Natural killer cell treated with Interleukin-12 subunit alpha and Interleukin-12 subunit beta and Interleukin-15 and Interleukin-18, amount 100 ng/mL, for 72 hours (primary cell): ENCODE data around the gene STMP1. TPM values are rescaled to one million over a fixed set of nuclear protein-coding genes. Genes with fewer than 3 reads are reported as not detected.

ENCODE experiments used
- ATAC-seq, 2 donors: fragments of 150-1000 bp; cut with Tn5 transposase in 1 of 2; sonication (Bioruptor Pico), chemical (Tn5 transposase) in 1 of 2; 2 replicates each; pipeline ENCODE4 v1.10.0; 2021
- DNase-seq: peaks from one replicate; pipeline ENCODE4 v3.0.0; 2022; ENCODE audit warnings: low spot score
- H3K27ac Mint-ChIP-seq, 2 donors: 1 replicate in 1 of 2; 2 replicates in 1 of 2; pipeline ENCODE4 v1.8.0; 2022; ENCODE audit warnings: mixed read lengths in 2 of 2, mild to moderate bottlenecking in 1 of 2, moderate library complexity in 1 of 2
- H3K27me3 Mint-ChIP-seq, 2 donors: 1 replicate in 1 of 2; 2 replicates in 1 of 2; pipeline ENCODE4 v1.8.0; 2022; ENCODE audit warnings: mixed read lengths in 2 of 2
- H3K36me3 Mint-ChIP-seq: one replicate; pipeline ENCODE4 v1.8.0; 2022; ENCODE audit warnings: mixed read lengths
- H3K4me1 Mint-ChIP-seq, 2 donors: 1 replicate in 1 of 2; 2 replicates in 1 of 2; pipeline ENCODE4 v1.8.0; 2022; ENCODE audit warnings: low read depth in 2 of 2, mixed read lengths in 2 of 2, mild to moderate bottlenecking in 1 of 2
- H3K4me3 Mint-ChIP-seq: one replicate; pipeline ENCODE4 v1.8.0; 2022; ENCODE audit warnings: mixed read lengths
- H3K9me3 Mint-ChIP-seq: 2 replicates; pipeline ENCODE4 v1.8.0; 2022; ENCODE audit warnings: mixed read lengths
- total RNA-seq, 2 donors: library from RNA; stranded (reverse); gene quantifications; one replicate each; pipeline ENCODE4 v1.2.3, GENCODE V29; 2022

Gene STMP1
- total RNA-seq, 2 donors from 2014 or later, result 17.3 to 20.0 TPM

DNA sequence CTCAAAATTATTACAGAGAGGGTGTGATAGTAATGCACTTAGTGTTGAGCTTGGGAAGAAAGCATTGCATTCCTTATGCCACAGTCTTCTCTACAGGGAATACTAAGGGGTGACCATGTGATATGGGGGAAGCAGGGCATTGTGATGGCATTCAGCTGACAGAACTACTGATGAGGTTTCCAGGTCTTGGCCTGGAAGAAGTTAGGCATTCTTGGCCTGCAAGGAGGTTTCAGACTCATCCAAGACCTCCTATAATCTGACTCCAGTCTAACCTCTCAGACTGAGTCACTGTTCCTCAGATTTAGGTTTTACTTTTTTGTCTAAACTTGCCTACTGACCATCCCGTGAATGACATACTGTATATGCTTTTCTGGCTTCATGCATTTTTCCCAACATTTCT, 7.9 kb downstream of the STMP1 start:
- Mint-ChIP-seq H3K9me3 (peaks cover 3% of the 10 kb centered on the region), H3K36me3 (no peaks in the 10 kb centered on the region), H3K4me1 (peaks cover 20 to 25% of the 10 kb centered on the region in 2 donors), H3K4me3 (no peak overlapping the region), H3K27me3 (no peaks in the 10 kb centered on the region), H3K27ac (no peak overlapping the region)
- ATAC-seq (no peak), DNase-seq (no peak)

DNA sequence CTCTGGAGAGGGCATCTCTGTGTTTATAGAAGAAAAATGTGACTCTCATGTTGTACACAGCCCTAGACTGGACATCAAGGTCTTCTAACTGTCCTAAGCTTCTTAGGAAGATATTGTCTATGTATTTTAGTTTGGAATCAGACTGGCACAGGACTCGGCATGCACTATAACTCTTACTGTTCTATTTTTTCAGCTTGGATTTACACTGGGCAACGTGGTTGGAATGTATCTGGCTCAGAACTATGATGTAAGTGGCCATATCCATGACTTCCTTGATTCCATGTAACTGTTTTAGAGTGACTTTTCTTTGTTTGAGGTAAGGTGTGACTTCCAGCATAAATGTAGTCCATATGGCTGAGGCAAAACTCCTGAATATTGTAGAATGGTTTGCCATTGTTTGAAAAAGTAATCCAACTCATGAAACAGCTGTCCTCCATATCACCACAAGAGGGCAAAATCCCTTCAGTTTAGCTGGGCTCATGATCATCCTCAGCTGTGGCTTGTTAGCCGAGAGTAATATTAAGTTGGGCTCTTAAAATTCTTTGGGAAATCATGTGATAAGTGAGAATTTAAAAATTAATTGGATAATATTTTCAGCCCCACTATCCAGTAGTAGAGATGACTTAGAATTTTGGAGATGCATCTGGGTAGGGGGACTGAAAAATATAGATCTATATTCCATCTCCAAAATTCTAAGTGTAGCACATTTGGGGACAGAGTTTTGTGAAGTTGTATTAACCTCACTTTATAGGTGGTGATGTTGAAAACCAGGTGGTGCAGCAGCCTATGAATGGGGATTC, 10.4 kb downstream of the STMP1 start:
- peaks cover 11 to 16% of the 10 kb centered on the region in 2 donors for H3K4me1 Mint-ChIP-seq
- no peak overlapping the region for H3K4me3 Mint-ChIP-seq
- peaks cover 3% of the 10 kb centered on the region for H3K9me3 Mint-ChIP-seq

DNA sequence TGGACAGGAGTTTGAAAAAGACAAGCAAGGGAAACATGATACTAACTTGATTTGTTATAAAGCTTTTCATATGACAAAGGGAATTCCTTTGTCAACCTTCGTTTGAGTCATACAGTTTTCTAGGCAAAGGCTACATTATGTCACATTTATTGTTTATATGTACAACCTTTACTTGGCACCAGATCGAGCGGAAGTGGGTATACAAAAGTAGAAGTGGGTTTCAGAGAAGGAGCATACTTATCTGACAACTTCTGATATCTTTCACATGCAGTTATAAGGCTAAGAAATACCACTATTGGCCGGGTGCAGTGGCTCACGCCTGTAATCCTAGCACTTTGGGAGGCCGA, 11.0 kb downstream of the STMP1 start:
- Mint-ChIP-seq H3K4me3 (no peak overlapping the region), H3K4me1 (peaks cover 11 to 16% of the 10 kb centered on the region in 2 donors), H3K27me3 (no peaks in the 10 kb centered on the region), H3K9me3 (peaks cover 3% of the 10 kb centered on the region), H3K27ac (peak overlapping the region; percentile 10 to 36), H3K36me3 (peaks cover 6% of the 10 kb centered on the region)
- DNase-seq (no peak), ATAC-seq (no peak)

More for the DNA sequence above, 10.4 kb downstream of the STMP1 start:
- DNase-seq, result no peak
- H3K27me3 Mint-ChIP-seq, result no peaks in the 10 kb centered on the region
- no peak for ATAC-seq
- peaks cover under 1% of the 10 kb centered on the region for H3K36me3 Mint-ChIP-seq
- H3K27ac Mint-ChIP-seq, result peak overlapping the region; percentile 10 to 36

DNA sequence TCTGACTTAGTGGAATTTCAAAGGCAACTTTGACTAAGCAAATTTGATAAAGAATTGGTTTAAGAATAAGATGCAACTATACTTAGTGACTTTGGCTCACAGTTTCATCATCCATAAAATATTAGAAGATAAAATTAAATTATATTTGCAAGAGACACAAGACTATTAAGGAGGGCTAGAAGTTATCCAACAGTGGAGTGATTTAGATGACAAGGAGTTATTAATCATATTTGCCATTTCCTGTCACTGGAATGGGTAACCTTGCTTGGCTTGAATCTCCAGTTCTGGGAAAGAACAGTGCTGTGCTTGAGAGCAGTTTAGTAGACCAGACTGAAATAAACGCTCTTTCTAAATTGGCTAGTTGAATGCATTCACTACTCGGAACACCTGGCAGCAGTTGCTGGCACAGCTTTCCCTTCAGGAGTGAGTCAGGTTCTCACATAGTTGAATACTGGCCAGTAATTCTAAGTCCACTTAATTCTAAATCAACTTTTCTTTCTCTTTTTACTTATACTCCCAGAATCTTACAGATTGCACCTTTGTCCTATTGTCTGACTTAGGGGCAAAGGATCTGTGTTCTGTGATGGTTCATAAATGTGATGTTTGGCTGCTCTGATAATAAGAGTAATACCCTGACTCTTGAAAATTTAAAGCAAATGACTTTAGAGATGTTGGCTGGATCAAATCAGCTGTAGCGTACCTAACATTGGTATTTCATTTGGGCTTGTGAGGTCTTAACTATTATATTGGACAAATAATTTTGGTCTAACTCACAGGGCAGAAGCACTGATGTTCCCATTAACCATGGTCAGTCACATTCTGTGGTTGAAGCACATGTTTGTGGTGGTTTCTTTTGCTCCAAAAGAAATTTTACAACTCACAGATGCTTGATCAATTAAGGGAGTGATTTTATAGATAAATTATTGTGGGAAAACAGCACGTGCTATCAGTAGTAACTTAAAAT, 16.6 kb downstream of the STMP1 start:
- H3K4me3 Mint-ChIP-seq, result no peak overlapping the region
- no peak for ATAC-seq
- H3K4me1 Mint-ChIP-seq, result peaks cover 0 to 6% of the 10 kb centered on the region in 2 donors
- H3K27ac Mint-ChIP-seq, result no peak overlapping the region
- no peaks in the 10 kb centered on the region for H3K9me3 Mint-ChIP-seq
- peaks cover 8% of the 10 kb centered on the region for H3K36me3 Mint-ChIP-seq
- no peak for DNase-seq
- no peaks in the 10 kb centered on the region for H3K27me3 Mint-ChIP-seq

DNA sequence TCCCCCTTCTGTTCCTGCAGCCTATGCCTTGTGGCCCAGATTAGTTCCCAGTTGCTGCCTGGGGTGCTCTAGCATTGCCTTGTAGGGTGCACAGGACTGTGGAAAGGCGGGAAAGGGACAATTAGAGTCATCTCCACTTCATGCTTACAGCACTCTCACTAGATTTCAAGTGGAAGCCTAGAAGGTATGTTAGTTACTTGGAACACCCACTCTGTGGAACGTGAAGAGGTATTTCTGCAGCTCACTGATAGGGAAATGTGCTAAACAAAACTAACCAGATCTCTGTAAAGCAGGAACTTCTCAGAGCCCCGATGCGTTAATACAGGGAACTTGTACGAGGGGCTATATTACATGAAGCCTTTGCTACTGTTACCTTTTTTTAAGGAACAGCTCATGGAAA, 19.4 kb downstream of the STMP1 start:
- H3K27ac Mint-ChIP-seq, result no peak overlapping the region
- H3K9me3 Mint-ChIP-seq, result no peaks in the 10 kb centered on the region
- peaks cover 0 to 9% of the 10 kb centered on the region in 2 donors for H3K4me1 Mint-ChIP-seq
- no peak overlapping the region for H3K4me3 Mint-ChIP-seq
- ATAC-seq (no peak), DNase-seq (no peak)
- H3K27me3 Mint-ChIP-seq, result no peaks in the 10 kb centered on the region
- peaks cover 8% of the 10 kb centered on the region for H3K36me3 Mint-ChIP-seq

DNA sequence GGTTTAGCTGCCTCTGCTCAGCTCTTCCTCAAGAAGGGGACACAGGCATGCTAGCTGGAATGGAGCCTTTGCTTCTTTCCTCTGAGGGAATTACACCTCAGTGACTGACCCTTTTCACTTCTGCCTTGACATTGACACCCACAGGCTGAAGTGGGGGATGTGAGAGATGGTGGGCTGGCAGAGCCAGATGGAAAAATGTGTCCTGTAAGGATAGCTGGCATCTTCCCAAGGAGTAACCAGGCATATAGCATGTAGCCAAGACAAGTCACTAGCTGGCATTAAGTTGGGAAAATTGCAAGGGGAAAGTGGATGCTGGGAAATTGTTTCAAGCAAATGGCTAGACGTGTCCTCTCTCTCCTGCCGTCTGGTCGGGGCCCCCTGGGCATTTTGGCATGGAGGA, 19.9 kb downstream of the STMP1 start:
- no peak for ATAC-seq
- Mint-ChIP-seq H3K4me3 (no peak overlapping the region), H3K36me3 (peaks cover 8% of the 10 kb centered on the region), H3K4me1 (peaks cover 0 to 9% of the 10 kb centered on the region in 2 donors), H3K27me3 (no peaks in the 10 kb centered on the region), H3K27ac (no peak overlapping the region), H3K9me3 (no peaks in the 10 kb centered on the region)
- DNase-seq, result no peak

DNA sequence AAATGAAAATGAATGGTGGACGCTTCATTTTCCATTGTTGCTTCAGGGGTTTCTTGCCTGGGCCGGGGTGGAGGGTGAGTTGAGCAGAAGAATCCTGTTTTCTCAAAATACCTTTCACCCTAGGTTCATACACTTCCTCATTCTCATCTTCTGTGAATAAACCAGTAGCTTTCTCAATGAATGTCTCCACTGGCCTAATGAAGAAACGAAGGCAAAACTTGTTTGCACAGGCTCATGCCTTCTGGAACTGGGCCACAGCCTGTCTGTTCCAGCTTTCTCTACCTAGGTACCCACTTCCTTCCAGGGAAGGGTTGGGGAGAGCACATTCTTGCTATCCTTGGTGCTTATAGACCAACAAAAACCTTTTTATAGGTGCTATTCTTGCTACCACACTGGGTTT, 21.3 kb downstream of the STMP1 start:
- Mint-ChIP-seq H3K4me1 (peaks cover 0 to 9% of the 10 kb centered on the region in 2 donors), H3K36me3 (no peaks in the 10 kb centered on the region), H3K27me3 (no peaks in the 10 kb centered on the region), H3K9me3 (no peaks in the 10 kb centered on the region), H3K27ac (no peak overlapping the region), H3K4me3 (no peak overlapping the region)
- ATAC-seq, result no peak
- no peak for DNase-seq

DNA sequence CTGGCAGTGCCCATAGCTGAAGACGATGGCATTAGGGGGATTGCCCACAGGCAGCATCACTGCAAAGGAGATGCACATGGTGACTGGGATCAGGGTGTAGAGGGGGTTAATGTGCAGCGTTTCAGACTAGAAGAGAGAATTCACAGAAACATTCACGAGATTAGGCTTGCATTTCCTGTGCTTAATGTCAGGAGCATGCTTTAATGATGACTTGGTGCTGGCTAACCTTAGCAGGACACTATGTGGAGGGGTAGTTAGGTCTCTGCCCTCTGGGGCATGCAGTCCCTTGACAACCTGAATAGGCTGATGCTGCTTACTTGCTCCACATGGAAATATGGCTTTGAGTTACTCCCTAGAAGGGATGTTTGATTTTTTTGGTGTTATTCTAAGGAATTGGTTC, 21.8 kb downstream of the STMP1 start:
- H3K27me3 Mint-ChIP-seq, result no peaks in the 10 kb centered on the region
- H3K27ac Mint-ChIP-seq, result no peak overlapping the region
- DNase-seq, result no peak

DNA sequence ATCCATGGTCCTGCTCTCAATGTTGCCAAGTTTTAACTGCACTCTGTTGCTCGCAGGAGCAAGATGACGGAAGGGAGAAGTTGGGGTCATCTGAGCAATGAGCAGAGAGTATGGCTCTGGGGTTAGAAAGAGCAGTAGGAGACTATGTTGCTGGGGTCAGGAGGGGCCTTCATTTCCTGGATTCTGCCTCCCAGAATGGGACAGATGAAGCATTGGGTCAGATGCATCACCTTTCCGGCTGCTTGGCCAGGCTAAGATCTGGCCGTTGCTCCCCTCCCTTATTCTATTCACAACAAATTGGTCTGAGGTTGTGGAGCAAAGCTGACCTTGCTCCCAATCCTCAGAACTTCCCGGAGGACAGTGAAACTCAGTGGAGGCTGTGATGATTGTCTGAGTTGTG, 22.4 kb downstream of the STMP1 start:
- DNase-seq (no peak), ATAC-seq (no peak)
- Mint-ChIP-seq H3K36me3 (no peaks in the 10 kb centered on the region), H3K9me3 (no peaks in the 10 kb centered on the region), H3K27me3 (no peaks in the 10 kb centered on the region), H3K4me1 (peaks cover 0 to 9% of the 10 kb centered on the region in 2 donors), H3K27ac (no peak overlapping the region), H3K4me3 (no peak overlapping the region)

More for the DNA sequence above, 21.8 kb downstream of the STMP1 start:
- Mint-ChIP-seq H3K36me3 (no peaks in the 10 kb centered on the region), H3K4me1 (peaks cover 0 to 9% of the 10 kb centered on the region in 2 donors), H3K4me3 (no peak overlapping the region), H3K9me3 (no peaks in the 10 kb centered on the region)
- ATAC-seq, result peak in 1 of 2 donors; percentile 36

DNA sequence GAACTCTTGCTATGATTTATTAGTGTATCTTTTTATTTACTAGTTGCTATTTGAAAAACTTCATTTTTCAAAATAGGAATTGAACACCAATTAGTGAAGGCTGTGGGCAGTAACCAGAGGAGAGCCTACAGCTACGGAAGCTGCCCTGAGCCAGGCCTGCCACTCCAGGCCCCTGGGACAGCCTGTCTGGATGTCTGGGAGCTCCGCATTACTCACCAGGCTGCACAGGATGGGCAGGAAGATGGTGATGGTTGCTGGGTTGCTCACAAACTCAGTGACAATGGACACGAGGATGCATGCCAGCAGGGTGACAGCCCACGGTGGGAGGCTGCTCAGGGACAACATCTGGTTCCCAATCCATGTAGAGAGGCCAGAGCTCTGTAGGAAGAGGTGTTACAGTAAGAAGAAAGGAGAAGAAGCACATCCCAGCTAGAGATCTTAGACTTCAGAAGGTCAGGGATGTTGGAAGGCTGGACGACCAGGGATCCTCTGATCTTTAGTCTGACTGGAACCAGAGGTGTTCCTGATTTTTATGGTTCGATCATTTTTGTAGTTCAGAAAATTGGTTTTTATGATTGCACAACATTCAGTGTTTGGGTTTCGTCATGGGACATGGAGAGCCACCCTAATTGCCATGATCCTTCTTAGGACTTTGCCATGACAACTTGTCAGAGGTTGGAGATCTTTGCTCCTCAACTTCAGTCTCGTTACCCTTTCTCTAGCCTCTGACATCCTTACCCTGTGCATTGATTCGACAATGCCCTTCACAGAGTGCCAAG, 23.2 kb downstream of the STMP1 start:
- ATAC-seq (no peak), DNase-seq (no peak)
- Mint-ChIP-seq H3K4me3 (no peak overlapping the region), H3K4me1 (peaks cover 0 to 3% of the 10 kb centered on the region in 2 donors), H3K27me3 (no peaks in the 10 kb centered on the region), H3K27ac (no peak overlapping the region), H3K9me3 (no peaks in the 10 kb centered on the region), H3K36me3 (no peaks in the 10 kb centered on the region)

DNA sequence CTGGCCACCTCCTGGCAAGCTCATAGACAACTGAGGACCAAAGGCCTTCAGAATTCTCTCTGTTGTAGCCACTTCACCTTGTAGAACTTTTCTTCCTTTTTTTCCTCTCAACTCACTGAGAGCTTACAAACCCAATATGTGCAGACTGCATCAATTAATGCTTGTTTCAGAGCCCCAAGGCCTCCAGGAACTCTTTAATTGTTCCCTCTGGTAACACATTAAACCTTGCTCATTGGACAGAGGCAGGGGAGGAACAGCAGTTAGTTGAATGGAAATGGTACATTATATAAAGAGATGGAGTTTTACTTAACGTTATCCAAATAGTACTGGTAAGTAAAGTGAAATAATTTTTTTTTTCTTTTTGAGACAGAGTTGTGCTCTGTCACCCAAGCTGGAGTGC, 25.2 kb downstream of the STMP1 start:
- no peaks in the 10 kb centered on the region for H3K27me3 Mint-ChIP-seq
- peaks cover 0 to 3% of the 10 kb centered on the region in 2 donors for H3K4me1 Mint-ChIP-seq
- DNase-seq (no peak), ATAC-seq (no peak)
- no peak overlapping the region for H3K4me3 Mint-ChIP-seq
- H3K9me3 Mint-ChIP-seq, result no peaks in the 10 kb centered on the region
- no peaks in the 10 kb centered on the region for H3K36me3 Mint-ChIP-seq
- H3K27ac Mint-ChIP-seq, result no peak overlapping the region

DNA sequence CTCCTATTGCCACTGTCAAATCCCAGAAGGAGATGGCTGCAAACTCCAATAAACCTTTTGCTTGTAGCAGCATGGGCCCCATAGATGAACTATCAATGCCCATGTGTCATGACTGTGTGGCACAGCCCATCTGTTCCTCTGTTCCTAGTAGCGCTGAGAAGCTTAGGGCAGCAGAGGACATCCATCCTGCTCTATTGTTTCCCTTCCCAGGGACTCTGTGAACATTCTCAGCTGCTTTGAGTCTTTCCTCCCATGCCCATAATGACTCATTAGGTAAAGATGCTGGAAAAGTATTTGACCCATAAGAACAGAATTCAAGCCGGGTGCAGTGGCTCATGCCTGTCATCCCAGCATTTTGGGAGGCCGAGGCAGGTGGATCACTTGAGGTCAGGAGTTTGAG, 28.3 kb downstream of the STMP1 start:
- H3K4me3 Mint-ChIP-seq, result no peak overlapping the region
- ATAC-seq, result no peak
- H3K9me3 Mint-ChIP-seq, result no peaks in the 10 kb centered on the region
- no peaks in the 10 kb centered on the region for H3K4me1 Mint-ChIP-seq
- no peaks in the 10 kb centered on the region for H3K36me3 Mint-ChIP-seq
- no peak overlapping the region for H3K27ac Mint-ChIP-seq
- H3K27me3 Mint-ChIP-seq, result no peaks in the 10 kb centered on the region
- no peak for DNase-seq

DNA sequence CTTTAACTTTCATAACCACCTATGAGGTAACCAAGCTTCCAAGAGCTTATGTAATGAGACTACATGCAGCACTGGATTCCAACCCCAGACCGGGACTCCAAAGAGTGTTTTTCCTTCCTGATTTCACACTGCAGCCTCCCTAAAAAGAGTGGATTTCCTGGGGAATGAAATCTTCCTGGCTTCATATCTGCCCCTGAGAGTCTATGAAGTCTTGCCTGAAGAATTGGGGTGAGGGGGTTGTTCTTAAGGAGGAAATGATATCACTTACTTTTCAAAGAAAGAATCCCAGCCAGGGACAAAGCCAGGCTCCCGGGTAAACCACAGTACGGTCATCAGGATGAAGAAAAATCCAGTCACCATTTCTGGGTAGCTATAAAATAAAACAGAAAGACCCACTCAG, 29.7 kb downstream of the STMP1 start:
- DNase-seq, result no peak
- Mint-ChIP-seq H3K27me3 (no peaks in the 10 kb centered on the region), H3K4me1 (no peaks in the 10 kb centered on the region), H3K36me3 (no peaks in the 10 kb centered on the region), H3K27ac (no peak overlapping the region), H3K9me3 (no peaks in the 10 kb centered on the region), H3K4me3 (no peak overlapping the region)
- no peak for ATAC-seq
